ENCODE results near the gene PTPRT.

PTPRT gene

DNA sequence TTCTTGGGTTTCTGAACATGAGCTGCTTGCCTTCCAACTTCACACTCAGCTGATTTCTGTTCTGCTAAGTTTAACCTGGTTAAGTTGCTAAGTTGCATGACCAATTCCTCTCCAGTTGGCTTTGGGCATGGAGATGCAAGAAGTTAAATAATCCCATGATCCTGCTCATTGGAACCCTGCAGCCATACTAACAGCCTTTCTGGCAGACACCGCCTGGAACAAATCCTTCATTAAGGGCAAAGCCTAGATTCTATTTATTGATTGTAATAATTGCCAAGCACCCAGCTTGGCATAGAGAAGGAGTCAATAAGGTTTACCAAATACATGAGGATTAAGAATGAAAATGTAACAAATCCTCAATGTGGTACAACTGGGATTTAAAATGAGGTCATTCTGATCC, 829.1 kb downstream of the PTPRT start:
- DNase-seq = no peak

DNA sequence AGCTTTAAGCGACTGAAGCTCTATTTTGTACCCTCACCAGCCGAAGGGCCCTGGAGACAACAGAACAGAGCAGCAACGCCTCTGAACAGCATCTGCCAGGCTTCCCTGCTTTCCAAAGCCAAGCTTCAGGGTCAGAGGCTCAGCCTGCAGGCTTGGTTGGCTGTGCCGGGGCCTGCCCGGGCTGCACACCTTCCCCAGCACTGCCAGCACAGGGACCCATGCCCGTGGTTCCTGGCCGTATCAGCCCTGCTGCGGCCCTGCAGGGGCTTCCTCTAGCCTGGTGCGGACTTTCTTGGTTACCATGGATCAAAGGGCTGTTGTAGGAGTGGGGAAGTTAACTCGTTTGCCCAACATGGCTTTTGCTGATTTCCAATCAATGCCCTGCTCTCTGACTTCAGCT, 830.1 kb downstream of the PTPRT start:
- DNase-seq = no peak

DNA sequence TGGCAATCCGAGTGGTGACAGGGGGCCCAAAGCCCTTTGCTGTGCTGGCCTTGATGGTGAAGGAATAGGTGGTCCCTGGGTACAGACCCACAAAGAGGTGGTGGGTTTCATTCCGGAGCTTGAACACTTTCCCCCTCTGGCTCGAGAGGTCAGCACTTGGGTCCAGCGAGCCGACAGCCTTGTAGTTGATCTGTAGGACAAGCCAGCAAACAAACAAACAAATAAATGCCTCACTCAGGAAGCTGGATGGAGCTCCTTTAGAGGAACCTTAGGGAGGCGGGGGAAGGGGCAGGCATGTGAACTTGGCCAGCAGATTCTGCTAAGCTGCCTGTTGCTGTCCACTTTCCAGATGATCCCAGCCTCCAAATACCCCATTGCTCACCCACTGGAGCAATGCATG, 837.6 kb downstream of the PTPRT start:
- no peak for DNase-seq

DNA sequence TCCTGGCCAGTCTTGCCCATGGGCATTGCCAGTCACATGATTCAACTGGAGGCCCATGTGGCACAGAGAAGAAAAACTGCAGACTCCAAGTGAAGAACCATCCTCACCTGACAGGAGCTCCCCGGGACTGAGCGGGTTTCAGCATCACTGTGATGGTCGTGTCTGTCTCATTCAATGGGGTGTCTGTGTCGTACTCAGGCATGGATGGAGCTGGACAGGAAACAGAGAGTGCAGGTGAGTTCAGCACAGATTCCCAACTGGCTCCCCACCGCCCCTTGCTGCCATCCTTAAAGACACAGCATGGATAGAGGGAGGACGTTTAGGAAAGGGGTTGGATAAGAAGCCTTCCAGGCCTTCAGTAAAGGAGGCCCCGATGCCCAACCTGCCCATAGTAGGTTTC, 839.2 kb downstream of the PTPRT start:
- no peak for DNase-seq

DNA sequence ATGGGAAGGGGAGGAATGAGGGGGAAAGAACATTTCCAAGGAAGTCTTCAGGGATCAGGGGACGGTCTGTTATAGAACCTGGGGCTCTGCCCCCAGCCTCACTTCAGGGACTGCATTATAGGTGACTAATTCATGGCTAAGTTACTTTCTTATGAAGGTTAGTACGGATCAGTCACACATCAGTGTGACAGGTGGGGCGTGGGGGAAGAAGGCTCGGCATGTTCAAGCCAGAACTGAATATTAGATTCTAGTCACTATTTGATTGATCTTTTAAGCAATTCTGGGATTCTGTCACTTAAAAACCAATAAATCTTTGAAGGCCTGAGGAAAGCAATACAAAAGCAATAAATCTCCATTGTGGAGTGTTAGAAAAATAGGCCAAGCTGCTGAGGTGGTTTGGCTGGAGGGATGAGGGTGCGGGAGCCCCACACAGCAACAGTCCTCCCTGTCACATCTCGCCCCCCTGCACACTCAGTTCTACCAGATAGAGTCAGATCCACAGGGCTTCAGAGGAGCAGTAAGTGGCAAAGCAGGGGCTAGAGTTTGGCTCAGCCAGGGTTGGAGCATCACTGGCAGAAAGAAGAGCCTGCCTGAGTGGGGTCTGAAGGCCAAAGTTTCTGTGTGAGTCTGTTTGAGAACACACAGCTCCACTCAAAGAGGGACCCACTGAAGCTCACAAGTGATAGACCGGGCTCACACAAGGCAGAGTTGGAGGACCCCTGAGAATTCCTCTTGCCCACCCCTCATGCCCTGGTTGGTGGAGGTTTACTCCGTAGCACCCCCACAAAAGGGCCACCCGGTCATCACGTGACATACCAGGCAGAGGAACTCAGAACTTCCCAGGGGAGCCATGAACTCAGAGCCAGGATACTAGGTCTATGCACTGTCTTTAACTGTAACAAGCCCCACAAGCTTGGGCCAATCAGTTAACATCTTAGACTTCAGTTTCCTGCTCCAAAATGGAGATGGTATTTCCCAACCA, 843.2 kb downstream of the PTPRT start:
- DNase-seq = no peak

DNA sequence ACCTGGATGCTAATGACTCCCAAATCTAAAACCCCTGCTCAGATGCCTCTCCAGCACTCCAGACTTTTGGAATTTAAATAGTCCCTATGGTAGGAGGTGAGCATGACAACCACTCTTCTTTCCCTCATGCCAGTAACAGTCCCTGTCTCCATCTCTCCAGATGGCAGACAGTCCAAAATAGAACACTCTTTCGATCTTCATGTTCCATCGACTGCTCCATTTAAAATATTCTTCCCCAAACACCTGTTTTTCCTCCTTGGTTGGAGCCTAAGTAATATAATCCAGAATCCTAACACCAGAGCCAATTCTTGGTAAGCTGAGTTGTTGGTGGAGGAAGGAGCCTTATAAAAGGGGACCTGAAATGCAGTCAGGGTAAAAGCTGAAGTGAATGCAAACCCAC, 848.1 kb downstream of the PTPRT start:
- no peak for DNase-seq

DNA sequence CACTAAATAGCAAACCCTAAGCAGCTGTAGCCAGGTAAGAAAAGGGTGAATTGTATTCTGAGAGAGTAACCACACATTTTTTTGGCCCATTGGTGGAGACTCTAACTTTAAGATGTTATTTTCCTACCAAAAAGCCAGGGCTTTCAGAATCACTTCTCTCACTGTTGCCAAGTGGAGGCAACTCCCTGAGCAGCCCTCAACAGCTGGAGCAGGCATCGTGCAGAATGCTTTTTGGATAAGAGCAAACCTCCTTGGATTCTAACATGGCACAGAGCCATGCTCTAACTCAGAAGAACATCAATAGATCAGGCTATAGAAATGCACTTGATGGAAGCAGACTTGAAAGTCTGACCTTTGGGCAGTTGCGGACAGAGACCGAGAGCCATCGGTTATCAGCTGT, 849.3 kb downstream of the PTPRT start:
- no peak for DNase-seq

DNA sequence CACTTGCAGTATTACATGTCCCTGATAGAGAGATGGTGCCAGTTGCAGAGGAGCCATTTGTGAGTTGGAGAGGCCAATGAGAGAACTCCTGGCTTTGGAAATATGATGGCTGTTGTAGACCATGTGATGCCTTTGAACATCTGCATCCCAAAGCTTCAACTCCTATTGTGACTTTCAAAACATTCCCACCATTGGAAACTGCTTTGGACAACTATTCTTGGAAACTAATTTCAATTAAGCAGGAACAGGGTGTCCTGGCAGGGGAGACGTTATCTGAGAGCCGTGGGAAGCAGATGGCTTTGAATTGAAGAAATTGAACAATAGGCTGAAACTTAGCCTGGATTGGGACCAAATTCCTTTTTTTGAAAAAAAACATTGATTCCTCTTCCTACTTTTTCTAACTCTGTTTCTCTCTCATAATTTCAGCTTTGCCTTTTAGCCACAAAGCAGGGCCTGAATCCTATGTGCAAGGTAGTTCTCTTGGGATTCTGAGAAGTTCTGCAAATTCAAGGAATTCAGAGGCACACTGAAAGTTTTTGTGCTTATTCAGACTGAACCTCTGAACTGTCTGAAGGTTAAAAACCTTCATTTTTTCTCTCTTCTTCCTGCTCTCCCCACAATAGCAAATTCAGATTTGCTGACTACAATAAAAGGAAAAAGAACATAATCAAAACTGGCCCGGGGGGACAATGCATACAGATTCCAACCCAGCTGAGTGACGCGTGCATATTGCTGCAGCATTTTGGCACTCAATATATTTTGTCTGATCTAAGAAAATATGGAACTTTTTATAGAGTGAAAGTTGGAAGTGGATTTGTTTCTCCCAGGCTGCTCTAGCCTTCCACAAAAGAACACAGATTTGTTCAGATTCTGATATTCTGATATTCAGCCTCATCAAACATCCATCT, 851.2 kb downstream of the PTPRT start:
- no peak for DNase-seq

DNA sequence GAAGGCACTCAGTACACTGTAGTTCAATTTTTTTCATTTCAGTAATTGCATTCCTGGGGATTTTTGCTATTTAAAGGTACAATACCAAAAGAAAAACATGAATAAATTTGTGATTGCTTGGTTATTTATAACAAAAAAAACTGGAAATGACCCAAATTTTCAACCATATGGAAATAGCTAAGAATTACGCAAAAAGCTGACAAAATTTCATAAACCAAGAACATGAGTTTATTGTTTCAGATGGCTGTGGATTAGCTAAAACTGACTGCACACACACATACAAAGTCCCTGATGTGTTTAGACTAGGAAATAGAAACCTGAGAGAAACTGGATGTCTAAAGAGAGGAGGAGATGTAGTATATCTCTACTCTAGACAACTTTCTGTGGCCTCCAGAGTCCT, 853.1 kb downstream of the PTPRT start:
- DNase-seq = no peak

DNA sequence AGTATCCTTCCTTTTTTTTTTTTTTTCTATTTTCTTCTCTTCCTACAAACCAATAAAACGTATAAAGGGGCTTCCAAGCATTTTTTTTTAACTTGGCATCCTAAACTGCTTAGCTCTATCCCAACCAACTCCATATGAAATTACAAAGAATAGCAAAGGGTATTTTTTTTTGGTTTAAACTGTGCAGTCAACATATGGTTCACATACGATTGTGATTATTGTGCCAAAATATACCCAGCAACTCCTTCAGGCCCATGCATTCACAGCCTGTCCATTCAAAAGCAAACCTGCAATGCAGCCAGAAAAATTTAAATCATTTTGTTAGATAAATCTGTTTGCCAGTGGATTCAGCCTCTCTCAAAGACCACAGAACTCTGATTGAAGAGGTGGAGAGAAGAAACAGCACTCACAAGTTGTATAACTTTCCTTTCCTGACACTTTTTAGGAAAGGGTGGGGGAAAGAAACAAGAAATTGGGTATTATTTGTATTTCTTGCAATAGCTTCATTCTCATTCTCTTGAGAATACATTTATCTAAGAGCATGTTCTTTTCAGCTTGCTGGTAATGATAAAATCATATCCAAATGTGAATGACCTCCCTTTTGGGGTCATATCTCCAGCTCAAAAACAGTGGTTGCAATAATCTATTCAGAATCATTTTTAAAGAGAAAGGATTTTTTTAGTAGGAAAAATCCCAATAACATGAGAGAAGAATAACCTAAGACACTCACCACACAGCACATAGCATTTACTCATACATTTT, 870.3 kb downstream of the PTPRT start:
- no peak for DNase-seq

DNA sequence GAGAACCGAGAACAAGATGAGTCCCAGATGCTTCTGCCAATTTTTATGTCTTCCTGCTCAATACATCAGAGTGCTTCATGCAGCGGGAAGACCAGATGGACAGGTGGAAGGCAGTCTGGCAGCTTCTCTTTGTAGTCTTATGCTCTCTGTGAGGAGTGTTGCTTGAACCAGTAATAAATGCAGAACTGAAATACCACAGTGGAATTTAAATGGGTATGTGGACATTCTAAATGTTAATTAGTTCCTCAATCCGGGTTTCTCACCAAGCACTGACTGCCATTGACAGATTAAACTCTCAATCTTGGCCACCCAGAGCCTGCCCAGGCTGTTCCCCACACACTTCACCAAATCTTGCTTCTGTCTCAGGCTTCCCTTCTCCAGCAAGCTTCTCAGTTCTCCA, 876.0 kb downstream of the PTPRT start:
- no peak for DNase-seq

DNA sequence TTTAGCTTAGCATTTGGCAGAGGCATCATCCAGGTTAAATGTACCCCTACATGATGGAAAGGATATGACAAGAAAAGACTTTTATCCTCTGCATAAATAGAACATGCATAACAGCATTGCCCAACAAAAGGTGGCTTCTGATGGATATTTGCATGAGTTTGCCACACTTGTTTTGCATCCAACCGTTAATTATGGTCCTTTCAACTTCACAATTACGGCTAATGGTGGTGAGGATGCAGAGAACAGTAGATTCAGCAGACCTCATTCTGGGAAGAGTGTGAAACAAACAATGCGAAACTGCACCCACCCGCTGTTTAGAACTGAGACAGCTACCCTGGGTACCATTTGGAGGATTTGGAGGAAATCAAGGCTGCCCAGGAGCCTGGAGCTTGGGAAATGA, 880.7 kb downstream of the PTPRT start:
- no peak for DNase-seq

DNA sequence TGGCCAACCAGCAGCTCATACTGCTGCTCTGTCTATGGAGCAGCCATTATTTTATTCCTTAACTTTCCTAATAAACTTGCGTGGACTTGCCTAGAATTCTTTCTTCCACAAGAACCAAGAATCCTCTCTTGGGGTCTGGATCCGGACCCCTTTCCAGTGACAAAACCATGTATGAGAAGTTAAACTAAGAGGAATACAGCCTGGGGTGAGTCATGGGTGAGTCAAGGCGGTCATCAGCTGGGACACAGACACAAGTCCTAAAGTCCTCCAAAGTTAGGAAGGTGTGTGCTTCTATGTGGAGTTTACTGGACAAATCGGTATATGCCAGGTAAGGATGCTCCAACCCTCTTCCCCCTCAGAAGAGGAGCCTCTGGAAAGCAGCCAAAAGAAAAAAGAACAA, 881.5 kb downstream of the PTPRT start:
- DNase-seq = no peak

DNA sequence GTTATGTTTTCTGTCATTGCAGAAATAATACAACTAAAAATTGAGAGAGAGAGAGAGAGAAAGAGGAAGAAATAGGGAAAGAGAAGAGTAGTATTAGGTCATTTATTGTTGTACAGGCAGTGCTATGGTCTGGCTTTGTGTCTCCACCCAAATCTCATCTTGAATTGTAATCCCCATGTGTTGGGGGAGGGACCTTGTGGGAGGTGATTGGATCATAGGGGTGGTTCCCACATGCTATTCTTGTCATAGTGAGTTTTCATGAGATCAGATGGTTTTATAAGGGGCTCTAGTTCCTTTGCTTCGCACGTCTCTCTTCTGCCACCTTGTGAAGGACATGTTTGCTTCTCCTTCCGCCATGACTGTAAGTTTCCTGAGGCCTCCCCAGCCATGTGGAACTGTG, 894.1 kb downstream of the PTPRT start:
- DNase-seq = no peak

DNA sequence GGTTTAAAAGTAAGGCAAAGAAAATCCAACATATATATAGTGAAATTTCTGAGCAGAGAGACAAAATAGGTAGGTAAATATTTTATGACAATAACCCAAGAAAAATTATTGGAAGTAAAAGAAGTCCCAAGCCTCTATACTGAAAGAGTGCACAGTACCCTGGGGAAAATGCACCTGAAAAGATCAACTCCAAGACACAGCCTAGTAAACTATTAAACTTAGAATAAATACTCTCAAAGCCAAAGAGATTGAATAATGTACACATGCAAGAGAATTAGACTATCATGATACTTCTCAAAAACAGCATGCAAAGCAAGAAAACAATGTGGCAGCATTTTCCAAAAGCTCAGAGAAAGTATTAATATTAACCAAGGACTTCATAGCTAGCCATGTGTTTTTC, 894.7 kb downstream of the PTPRT start:
- no peak for DNase-seq

DNA sequence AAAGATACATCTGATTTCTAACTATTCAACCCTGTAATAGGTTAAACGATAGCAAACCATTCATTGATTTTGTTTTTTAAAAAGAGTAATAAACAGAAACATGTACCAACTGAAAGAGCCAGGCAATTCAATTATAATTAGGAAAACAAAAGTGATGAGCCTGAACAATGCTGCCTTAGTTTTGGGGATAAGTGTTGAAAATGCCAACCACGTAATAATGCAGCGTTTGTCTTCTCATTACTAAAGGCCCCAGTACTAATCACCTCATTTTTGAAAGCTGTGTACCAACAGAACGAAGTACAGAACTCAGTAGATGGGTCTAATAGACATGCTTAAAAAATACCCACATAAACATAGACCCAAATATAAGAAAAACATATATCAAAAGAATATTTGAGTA, 907.9 kb downstream of the PTPRT start:
- DNase-seq = no peak

DNA sequence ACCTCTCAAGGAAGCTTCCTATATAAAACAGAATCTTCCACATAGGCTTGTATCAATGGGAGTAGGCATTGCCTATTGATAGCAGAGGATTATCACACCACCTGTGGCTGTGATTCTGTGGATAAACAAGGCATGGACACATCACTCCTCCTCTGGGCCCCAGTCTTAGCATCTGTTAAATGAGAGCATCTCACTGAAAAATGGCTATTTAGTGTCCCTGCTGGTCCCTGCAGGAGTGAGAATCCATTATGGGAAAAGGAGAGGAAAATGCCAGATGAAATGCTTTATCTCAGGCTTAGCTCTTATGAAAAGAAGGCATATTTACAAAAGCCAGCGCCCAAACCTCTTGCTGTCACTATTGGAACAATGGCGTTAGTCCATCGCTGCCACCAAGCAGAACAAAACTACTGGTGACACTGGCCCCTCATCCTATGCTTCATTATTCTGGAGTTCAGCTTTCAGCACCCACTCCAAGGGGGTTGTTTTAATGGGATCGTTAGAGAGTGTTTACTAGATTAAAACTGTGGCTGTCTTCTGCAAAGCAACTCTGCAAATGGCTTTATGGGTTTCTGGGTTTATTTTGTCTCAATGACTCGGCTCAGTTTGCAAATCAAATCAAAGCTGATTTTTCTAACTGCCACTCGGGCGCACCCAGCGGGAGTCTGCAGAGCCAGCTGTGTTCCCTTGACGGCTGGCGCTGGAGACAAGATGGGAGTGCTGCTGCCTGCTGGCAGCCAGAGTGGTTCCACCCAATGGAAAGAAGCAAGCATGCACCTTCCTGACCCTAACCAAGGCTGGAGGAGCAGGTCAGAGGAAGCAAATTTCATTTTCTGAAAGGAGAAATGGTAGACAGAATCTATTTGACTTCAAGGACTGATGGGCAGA, 912.7 kb downstream of the PTPRT start:
- DNase-seq = no peak

DNA sequence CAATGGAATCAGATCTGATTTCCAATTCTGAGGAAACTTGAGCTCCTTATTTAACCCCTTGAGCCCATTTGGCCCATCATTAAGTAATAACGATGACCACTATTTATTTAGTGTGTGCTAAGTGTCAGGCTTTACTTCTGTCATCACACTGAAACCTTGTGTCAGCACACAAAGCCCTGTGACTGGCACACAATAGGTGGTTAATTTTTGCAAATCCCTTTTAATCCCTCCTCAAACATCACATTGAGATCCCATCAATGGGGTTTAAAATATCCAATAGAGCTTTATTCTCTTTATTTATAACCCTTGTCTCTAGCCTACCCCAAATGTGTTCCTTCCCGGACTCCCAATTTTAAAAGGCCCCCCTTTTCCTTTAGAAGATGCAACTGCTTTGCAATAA, 914.7 kb downstream of the PTPRT start:
- DNase-seq = no peak

DNA sequence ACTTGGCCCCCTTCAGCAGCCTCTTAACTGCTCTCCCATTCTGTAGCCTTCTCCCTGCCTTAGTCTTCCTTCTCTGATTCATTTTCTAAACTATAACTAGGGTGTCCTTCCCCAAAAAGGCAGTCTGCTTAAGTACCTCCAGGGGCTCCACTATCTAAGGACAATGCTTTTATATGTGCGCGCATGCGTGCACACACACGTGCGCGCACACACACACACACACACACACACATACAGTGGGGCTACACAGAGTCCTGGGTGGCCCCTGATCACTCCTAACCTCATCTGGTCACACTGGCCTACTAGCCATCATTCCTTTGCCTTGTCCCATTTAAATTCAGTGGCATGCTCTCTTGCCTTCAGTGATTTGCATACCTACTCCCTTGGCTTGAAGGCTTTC, 917.2 kb downstream of the PTPRT start:
- DNase-seq = no peak

DNA sequence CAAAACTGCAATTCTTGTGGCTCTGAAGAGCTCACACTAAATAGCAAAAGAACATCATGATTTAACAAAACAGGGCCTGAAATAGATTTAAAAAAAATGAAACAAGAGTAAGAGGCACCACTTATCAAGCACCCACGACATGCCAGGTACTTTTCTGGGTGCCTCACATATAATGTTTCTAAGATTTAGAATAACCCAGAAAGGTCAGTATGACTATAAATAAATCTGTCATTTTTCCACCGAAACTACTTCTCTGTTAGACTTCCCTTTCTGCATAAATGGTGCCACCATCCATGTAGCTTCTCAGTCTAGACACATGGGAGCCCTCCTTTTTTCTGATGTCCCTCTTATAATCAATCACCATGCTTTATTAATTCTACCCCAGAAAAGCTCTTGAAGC, 919.2 kb downstream of the PTPRT start:
- no peak for DNase-seq

DNA sequence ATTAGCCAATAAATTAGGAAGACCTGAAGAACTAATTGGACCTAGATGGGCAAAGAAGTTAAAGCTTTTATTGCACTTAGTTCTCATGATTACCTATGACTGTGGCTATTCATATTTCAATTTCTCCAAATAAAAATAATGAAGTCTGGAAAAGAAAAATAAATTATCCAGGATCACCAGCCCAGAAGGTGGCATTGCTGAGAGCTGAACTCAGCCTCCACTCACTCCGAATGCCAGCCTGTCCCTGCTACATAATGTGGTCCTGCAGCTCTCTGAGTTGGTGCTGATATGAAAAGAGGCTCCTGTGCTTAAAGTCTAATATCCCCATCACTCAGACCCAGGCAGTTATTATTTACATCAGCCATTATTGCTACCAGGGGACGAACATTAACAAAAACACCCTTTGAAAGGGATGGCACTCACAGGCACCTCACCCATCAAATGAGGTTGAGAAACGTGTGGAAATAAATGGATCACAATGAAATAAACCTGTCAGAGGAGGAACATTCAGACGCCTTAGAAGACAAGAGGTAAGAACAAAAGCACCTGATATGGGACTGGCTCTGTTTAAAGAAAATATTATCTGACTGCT, 921.8 kb downstream of the PTPRT start:
- DNase-seq = no peak

DNA sequence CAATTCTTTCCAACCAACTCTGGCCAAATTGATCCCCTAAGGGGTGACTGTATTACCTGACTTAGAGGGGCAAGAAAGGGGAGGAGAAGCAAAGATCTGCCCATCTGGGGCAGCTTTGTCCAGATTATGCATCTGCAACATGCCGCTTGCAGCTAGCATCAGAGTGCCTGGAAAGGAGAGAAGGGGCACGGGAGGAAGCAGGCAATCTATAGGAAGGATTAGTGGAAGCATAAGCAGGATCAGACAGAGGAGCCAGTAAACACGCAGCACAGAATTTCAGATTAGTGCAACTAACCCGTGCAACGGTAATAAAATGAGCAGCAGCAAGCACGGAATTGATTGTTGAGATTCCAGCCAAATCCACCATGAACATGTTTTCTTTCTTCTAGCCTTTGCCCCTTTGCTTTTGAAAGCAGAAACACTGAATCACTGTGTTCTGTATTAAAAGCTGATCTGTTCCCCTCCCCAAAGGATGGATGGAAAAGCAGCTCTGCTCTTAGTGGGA, 927.9 kb downstream of the PTPRT start:
- DNase-seq = no peak
